ENCODE data around the gene HGFAC.

Gene HGFAC

DNA sequence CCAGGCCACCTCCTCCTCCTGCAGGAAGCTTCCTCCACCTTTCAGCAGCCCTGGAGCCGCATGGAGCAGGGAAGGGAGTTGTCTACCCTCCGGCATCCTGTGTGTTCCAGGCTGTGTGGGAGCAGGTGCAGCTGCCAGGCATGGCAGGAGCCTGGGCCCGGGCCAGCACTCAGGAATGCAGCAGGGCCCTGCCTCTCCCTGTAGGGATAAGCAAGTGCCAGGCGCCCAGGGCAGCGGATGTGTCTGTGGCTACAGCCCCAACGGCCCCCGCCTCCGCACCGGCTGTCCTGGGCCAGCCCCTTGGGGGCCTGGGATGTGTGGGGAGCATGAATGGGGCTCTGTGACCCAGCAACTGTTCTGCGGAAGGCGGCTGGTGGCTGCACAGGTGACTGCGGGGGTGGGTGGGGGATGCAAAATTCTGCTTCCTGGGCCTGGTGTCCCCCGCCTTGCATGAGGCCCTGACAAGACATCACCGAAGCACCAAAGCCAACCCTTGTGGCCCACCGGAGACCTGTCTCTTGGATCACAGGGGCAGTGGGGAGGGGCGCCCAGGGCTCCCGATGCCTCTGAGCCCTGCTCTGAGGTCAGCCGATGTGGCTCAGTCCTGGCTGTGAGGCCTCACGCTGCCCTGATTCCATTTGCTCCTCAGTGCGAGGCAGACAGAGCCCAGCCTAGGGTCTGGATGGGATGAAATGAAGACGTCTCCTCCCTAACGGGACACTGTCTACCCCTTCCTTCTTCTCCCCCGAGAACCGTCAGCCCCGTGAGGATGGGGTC, 19.9 kb downstream of the HGFAC start:
- DNase-seq (ENCODE audit: low read depth in 2 of 2) = no peak

DNA sequence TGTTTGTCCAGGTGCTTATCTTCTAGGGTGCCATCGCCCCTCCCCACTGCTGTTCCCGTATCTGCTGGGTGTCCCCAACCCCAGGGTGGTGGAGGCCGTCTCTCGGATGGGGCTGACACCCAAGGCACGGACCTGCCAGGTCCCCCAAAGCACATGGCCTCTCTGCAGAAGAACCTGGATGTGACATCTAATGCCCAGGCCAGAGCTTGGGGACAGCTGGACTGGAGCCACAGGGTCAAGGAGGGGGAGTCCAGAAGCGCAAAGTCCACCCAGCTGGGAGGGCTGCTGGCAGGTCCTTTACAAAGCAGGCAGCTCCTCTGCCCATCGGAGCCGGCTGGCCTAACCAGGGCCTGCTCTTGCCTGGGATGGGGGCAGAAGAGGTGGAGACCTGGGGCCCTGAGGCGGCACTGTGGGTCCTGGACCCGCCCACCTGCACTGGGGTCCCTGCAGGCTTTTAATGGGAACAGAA, 20.6 kb downstream of the HGFAC start:
- DNase-seq (ENCODE audit: low read depth in 2 of 2) = no peak

DNA sequence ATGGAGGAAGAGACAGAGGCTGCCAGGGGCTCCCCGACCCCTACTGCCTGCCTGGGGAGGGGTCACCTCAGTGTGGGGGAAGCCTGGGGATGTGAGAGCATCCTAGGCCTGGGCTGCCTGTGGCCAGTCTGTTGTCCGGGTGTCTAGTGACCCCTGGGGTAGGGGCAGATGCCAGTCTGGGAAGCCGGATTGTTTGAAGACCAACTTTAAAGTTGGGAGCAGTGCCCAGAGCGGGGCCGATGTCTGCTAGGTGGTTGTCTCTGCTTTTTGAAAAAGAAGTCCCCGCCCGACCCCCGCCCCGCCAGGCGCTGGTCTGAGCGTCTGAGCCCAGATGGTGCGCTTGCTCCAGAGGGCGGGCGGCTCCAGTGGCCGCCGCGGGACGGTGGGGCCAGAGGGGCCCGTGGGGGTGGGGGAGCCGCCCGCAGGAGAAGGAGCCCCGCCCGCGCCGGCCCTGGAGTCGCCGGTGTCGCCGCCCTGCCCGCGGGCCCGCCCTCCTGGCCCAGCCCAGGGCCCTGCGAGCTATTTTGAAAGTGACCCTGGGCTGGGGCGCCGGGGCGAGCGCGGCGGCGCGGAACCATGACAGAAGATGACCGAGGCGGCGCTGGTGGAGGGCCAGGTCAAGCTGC, 21.1 kb downstream of the HGFAC start, which contains the start of gene DOK7:
Gene DOK7, plus strand, starts transcription at position 517 of the 626 bp plus-strand sequence. Its CDS starts 70 bp downstream, at position 587.
- DNase-seq (ENCODE audit: low read depth in 2 of 2) = no peak

DNA sequence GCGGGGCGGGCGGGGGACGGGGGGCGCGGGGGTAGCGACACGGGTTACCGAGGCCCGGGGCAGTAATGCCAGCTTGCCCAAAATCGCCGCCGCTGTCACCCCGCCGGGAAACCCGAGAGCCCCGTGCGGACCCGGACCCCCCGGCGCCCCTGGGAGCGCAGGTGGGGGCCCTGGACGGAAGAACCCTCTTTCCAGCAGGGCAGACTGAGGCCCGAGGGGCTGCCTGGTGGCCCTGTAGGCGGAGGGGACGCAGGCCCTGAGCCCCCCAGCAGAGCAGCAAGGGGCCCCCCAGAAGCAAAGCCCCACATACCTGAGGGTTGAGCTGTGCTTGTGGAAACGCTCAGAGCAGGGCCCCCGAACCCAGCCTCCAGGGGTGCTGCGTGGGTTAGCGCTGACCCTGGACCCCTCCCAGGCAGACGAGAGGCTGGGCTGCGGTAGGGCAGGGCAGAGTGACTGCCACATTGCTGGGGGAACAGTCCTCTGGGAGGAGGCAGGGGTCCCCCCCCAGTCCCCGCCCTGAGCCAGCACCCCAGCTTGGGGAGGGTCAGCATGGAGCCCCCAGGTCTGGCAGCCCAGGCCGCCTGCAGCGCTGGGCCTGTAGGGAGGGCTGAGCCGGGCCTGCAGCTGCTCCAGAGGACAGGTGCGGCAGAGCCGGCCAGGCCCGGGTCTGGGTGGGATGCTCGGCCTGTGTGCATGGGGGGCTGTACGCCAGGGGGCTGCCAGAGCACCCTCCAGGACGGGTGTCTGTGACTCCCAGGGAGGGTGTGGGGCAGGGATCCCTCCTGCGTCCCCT, 22.0 kb downstream of the HGFAC start:
- no peak for DNase-seq (ENCODE audit: low read depth in 2 of 2)

DNA sequence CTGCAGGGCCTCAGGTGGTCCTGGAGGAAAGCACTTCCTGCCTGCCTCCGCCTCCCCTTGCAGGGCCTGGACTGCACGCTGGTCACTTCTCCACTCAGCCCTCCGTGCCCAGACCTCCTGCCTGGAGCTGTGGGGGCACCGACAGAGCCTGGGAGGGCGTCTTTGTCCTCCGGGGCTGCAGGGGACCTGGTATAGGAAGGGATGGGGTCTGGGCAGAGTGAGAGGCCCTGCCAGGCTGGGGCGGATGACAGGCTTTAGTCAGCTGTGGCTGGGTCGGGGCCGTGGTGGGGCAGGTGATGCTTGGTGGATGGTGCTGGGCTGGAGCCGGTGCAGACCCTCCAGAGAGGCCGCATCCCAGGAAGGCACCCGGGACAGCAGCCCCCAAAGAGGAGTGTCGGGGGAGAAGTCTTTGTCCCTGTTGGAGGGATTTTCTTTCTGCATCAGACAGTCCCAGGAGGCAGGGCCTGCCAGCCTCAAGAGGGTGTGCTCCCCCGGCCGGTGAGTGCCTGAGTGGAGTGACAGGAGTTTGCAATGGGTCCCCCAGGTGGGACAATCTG, 22.7 kb downstream of the HGFAC start:
- DNase-seq (ENCODE audit: low read depth in 2 of 2) = no peak

DNA sequence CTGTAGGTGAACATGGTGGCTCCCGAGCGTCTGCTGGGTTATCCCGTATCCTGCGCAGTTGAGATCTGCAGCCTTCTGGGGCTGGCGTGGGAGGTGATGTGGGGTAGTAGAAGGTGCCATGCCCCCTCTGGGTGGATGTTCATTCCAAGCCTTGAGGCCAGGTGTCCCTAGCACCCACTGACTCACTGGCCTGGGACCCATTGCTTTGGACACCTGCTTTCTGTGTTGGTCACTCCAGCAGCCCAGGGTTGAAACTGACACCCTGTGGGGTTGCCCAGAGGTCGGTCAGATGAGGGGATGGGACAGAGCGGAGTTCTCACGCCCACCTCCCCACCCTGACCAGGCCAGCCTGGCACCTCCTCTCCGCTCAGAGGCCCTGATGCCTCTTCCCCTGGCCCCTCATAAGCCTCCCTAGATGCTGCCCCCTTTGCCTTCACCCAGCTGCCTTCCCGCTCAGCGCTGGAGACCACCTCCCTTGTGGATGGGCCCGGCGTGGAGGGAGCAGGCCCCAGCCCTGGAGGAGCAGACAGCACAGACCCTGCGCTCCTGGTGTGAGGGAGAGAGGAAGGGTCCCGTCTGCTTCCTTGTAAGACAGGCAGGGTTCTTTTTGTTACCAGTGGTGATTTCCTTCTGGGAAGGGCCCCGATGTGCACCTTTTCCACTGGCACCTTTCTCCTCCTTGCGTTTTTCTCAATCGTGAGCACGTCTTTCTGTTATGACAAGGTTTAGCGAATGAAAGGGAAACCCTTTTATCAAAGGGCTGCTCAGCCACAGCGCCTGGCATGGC, 23.3 kb downstream of the HGFAC start:
- no peak for DNase-seq (ENCODE audit: low read depth in 2 of 2)

DNA sequence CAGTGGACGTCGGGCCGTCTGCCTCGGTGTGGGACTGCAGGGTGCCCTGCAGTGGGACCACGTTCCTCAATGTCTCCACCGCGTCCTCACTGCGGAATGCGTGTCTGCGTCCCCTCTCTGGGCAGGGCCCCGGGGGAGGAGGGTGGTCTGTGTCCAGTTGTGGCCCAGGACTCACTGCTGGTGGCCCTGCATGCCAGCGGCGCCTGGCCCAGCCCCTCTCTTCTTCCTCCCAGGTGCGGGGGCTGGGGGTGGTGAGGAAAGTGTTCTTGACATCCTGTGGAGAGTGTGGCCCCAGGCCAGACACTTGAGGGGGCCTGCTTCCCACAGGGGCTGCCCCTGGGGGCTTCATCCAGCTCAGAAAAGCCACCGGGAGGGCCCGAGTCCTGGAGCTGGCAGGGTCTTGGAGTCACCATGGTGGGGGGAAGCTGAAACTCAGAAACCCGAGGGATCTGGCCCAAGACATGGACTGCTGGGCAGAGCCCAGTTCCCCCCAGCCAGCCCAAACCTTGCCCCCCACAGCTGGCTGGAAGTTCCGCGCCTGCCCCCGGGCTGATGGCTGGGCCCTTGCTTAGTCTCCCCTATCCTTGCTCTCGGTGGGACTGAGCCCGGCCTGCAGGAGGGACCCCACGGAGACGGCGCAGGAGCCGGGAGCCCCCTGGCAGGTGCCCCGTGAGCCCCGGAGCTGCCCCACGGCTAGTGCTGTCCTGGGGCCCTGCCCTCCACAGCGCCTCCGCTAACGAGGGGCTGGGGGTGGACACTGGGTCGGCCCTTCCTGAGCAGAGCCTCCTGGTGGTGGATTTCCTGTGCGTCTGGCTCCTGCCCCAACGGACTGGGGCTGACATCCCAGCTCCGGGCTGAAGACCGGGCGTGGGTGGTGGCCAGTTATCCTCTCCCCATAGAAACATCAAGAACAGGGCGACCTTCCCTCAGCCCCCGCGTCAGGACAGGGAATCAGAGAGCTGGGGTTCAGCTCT, 24.2 kb downstream of the HGFAC start:
- no peak for DNase-seq (ENCODE audit: low read depth in 2 of 2)

DNA sequence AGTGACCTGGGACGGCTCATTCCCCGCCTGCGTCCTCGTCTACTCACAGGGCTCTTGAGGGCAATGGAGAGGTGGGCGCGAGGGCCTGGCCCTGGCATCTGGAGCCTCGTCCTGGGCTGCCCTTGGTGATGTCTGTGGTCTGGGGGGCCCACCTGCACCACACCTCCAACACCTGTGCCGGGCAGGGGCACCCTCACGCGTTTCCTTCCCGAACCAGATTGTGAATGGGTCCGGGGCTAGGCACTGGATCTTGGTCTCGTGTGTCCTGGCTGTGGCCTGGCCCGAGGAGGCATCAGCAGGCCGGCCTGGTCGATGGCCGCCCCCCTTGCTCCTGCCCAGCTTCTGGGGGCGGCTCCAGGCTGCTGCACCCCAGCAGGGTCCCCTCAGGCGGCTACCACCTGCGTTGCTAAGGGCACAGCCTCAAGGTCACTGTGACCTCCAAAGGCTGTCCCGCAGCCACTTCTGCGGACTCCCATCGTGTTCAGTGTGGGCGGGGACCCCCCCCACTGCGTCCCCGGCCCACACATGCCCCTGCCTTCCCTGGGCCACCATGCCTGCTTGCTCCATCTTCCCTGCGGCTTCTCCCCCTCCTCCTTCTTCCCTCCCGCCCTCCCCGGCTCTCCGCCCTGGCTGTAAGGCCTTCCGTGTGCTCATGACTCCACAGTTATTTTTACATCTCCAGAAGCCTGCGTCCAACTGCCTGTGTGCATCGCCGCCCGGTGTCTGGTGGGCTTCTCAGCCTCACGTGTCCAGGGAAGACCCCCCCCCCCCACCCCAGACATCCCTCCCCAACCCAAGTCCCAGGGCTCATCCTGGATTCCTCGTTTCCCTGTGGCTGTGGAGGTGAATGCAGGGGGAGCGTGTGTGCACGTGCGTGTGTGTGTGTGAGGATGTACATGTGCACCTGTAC, 25.2 kb downstream of the HGFAC start:
- no peak for DNase-seq (ENCODE audit: low read depth in 2 of 2)

DNA sequence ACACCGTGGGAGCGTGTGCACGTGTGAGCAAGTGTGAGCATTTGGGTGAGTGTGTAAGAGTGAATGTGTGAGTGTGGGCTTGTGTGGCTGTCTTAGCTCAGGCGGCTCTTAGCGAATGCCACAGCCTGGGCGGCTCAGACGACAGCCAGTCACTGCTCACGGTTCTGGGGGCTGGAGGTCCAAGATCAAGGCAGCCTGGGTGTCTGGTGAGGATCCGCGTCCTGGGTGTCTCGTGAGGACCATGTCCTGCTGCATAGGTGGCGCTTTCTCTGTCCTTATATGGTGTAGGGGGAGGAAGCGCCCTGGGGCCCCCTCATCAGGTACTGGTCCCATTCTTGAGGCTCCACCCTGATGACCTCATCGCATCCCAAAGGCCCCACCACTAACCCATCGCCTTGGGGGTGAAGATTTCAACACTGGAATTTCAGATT, 25.8 kb downstream of the HGFAC start:
- no peak for DNase-seq (ENCODE audit: low read depth in 2 of 2)

DNA sequence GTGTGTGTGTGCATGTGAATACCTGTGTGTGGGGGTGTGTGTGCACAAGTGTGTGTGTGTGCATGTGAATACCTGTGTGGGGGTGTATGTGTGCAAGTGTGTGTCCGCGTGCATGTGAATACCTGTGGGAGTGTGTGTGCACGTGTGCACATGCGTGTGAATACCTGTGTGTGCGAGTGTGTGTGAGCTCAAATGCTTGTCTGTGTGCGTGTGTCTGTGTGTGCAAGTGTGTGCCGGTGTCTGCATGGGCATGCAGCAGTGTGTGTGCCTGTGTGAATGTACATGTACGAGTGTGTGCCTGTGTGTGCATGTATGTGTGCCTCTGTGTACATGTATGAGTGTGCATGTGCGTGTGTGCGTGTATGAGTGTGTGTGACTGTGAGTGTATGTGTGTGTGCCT, 26.4 kb downstream of the HGFAC start:
- DNase-seq (ENCODE audit: low read depth in 2 of 2) = no peak

DNA sequence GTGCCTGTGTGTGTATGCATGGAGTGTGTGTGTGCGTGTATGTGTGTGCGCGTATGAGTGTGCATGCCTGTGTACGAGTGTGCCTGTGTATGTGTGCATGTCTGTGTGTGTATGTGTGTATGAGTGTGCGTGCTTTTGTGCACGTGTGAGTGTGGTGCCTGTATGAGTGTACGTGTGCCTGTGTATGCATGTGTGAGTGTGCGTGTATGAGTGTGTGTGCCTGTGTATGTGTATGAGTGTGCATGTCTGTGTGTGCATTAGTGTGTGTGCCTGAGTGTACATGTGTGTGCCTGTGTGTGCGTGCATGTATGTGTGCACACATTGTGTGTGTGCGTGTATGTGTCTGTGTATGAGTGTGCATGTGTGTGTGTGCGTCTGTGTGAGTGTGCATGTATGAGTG, 27.0 kb downstream of the HGFAC start:
- no peak for DNase-seq (ENCODE audit: low read depth in 2 of 2)

DNA sequence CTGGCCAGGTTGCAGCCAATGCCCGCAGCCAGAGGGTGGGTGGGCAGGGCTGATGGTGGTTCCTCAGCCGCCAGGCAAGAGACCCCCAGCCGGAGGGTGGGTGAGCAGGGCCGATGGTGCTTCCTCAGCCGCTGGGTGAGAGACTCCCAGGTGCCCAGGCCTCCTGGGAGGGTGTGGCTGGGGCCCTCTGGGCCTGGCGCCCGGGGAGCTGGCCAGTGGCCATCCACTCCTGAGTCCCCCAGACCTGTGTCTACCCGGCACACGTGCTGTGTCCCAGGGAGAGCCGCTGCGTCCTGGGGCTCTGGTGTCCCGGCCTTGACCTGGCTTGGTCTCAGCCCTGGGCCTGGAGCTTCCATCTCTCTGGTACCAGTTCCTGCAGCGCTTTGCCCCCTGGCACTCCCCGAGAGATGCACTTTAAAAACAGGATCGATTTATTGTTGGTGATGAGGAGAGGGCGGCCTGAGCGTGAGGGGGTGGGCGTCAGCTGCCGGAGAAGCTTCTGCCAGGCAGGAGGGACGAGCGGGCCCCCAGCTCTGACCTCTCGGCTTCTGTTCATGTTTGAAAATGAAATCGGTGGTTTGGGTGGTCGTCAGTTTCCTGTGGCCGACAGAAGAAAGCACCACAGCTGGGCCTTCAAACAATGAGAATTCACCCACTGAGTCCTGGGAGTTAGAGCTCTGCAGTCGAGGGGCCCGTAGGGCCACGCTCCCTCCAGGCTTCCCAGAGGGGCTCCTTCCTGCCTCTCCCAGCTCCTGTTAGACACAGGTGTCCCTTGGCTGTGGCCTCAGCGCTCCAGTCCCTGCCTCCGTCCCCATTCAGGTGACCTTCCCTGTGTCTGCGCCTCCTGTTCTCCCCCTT, 27.8 kb downstream of the HGFAC start:
- no peak for DNase-seq (ENCODE audit: low read depth in 2 of 2)

DNA sequence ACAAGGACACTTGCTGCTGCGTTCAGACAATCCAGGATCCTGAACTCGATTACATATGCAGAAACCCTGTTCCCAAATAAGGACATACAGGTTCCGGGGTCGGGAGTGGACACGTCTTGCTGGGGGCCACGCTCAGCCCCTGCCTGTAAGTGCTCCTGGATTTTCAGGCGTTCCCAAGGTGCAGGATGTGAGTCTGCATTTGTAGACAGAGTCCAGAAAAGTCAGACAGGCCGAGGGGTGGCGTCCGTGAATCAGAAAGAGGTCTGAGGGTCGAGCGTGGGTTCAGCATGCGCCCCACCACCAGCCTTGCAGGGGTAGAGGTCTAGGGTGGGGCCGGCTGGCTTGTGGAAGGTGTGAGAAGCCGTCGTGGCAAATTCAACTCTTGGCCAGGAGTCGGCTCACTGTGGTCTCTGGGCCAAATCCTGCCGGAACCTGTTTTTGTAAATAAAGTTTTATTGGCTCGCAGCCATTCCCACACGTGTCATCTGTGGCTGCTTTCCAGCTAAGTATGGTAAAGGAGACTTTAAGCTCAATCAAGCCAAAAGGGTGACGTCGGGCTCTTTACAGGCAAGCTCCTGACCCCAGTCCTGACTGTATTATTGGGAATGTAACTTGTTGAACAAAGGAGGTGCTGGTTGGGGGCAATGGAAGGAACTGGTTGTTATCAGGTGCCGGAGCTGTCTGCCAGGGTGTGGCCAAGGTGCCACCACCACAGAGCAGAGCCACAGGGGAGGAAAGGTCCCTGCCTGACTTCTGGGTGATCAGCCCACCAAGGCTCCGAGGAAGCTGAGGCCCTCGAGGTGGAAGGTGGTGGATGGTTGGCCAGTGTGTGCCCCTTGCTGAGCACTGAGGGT, 28.7 kb downstream of the HGFAC start:
- no peak for DNase-seq (ENCODE audit: low read depth in 2 of 2)

DNA sequence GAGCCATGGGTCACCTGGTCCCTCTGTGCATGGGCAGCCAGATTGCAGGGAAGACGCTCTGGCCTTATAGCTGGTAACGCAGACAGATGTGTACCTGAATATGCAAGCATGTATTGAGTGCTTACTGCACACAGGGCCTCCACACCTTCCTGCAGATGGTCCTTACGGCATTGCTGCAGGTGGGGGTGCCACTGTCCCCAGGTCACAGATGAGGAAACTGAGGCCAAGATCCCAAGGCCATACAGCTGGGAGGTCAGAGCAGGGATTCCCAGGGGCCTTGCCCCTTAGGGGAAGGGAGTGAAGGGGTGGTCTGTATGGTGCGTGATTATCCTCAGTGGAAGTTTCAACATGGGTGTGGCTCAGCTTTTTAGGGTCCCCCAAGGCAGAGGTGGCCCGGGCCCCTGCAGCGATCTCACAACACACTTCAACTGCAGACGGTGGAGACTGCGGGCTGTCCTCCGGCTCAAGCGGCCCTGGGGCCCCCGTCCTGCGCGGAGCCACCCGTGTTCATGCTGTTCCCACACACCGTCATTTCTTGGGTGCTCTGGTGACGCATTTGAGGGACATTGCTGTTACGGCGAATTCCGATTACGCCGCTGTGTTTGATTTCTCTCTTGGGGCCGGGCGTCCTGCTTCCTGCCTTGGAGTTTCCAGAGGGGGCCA, 29.5 kb downstream of the HGFAC start:
- no peak for DNase-seq (ENCODE audit: low read depth in 2 of 2)

DNA sequence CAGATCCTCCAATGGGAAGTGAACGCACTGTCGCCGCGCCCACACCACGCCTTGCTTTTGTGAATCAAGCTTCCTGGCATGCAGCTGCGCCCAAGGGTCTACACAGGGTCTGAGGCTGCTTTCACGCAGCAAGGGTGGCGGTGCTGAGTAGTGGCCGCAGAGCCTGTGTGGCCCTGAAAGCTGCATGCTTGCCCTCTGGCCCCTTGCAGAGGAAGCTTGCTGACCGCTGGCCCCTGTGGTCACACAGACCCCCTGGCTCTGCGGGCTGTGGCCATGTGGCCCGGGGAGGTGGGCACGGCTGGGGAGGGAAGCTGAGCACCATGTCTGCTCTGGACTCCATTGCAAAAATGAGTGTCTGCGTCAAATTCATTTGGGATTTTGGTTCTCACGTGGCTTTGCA, 30.1 kb downstream of the HGFAC start:
- DNase-seq (ENCODE audit: low read depth in 2 of 2) = no peak

DNA sequence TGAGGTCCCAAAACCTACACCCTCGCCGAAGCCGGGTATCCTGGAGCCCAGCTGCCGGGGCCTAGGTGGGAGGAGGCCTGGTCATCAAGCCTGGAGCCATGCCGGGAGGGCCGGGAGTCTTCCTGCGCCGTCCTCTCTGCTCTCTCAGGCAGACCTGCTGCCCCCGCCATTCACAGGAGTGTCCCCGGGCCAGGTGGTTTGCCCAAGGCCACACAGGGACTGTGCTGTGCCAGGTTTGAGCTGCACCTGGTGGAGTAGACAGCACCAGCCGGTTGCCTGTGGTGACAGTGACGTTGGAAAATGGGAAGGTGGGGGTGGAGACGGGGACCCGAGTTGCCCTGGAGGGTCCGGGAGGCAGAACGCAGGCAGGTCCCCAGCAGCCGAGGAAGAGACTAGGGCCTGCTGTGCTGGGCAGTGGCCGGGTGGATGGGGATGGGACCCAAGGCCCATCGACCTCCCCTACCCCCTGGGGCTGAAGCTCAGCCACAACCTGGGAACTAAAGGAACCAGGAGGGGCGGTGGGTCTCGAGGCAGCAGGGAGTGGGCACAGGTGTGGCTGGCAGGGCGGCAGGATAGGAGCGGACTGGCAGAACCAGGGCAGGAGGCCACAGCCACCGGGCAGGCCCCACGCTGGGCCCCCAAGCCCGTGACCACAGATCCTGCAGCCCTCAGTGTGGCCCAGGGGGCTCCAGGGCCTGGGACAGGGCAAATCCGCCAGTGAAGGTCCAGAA, 30.8 kb downstream of the HGFAC start:
- DNase-seq (ENCODE audit: low read depth in 2 of 2) = no peak
